ENCODE results near the gene SKA2. TPM values are rescaled to one million over a fixed set of nuclear protein-coding genes. Genes with fewer than 3 reads are reported as not detected.

The SKA2 gene
- total RNA-seq, 6 experiments from 2014 or later, result 12.2 to 23.1 (median 13.5) TPM

DNA sequence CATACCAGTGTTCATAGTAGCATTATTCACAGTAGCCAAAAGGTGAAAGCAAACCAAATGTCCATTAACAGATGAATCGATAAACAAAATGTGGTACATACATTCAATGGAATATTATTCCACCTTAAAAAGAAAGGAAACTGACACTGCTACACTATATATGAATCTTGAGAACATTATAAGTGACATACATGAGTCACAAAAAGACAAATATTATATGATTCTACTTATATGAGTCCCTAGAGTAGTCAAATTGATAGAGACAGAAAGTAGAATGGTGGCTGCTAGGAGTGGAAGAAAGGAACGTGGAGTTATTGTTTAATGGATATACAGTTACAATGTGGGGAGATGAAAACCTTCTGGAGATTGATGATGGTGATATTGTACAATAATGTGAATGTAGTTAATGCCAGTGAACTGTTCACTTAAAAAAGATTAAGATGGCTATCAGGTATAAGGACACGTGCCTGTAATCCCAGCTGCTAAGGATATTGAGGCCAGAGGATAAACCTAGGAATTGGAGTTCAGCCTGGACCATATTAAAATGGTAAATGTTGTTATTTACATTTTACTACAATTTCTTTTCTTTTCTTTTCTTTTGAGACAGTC is 28.1 kb downstream of the SKA2 start:
- no peak overlapping the region for H3K27ac ChIP-seq
- intact Hi-C loops (cut with DNase I), result no loop called here
- TF ChIP-seq, protein P1, sequence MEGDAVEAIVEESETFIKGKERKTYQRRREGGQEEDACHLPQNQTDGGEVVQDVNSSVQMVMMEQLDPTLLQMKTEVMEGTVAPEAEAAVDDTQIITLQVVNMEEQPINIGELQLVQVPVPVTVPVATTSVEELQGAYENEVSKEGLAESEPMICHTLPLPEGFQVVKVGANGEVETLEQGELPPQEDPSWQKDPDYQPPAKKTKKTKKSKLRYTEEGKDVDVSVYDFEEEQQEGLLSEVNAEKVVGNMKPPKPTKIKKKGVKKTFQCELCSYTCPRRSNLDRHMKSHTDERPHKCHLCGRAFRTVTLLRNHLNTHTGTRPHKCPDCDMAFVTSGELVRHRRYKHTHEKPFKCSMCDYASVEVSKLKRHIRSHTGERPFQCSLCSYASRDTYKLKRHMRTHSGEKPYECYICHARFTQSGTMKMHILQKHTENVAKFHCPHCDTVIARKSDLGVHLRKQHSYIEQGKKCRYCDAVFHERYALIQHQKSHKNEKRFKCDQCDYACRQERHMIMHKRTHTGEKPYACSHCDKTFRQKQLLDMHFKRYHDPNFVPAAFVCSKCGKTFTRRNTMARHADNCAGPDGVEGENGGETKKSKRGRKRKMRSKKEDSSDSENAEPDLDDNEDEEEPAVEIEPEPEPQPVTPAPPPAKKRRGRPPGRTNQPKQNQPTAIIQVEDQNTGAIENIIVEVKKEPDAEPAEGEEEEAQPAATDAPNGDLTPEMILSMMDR (IDR thresholded peaks at IDR 0.05), result no peak
- TF ChIP-seq POLR2A (IDR thresholded peaks at IDR 0.05), result no peak
- no peaks in the 10 kb centered on the region for H3K4me1 ChIP-seq
- H3K36me3 ChIP-seq, result no peaks in the 10 kb centered on the region
- ATAC-seq (no peak), DNase-seq (no peak)
- no peaks in the 10 kb centered on the region for H3K9me3 ChIP-seq
- no peak overlapping the region for H3K4me3 ChIP-seq
- WGBS (ENCODE audit: insufficient coverage, low coverage, low lambda C conversion rate, missing lambda C conversion rate), result 59% methylated on average over 3 of the region's 3 CpGs
- no peaks in the 10 kb centered on the region for H3K27me3 ChIP-seq

DNA sequence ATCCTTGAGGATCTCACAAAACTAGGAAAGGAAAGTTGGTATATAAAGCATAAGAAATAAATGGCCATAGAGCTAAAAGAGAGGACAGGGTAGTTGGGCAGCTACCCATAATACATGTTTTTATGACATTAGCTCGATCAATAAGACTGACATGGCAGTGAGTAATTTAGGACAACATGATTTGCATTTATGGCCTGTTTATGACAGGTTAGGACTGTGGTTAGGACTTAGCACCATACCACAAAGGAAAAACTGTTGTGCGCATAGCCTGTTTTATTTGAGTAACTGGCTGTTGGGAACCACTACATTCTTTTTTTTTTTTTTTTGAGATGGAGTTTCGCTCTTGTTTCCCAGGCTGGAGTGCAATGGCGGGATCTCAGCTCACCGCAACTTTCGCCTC is 30.3 kb downstream of the SKA2 start:
- Histone ChIP-seq H3K27ac (no peak overlapping the region), H3K4me3 (no peak overlapping the region), H3K9me3 (no peaks in the 10 kb centered on the region), H3K27me3 (no peaks in the 10 kb centered on the region), H3K36me3 (no peaks in the 10 kb centered on the region), H3K4me1 (no peaks in the 10 kb centered on the region)
- DNase-seq (no peak), ATAC-seq (no peak)
- 97% methylated on average over 6 of the region's 6 CpGs for WGBS (ENCODE audit: insufficient coverage, low coverage, low lambda C conversion rate, missing lambda C conversion rate)
- TF ChIP-seq POLR2A (IDR thresholded peaks at IDR 0.05), result no peak
- TF ChIP-seq, protein P1 (IDR thresholded peaks at IDR 0.05), result no peak
- intact Hi-C loops (cut with DNase I), result no loop called here

GRCh38 chr17:59121901-59122480 is 33.0 kb downstream of the SKA2 start:
- WGBS (ENCODE audit: insufficient coverage, low coverage, low lambda C conversion rate, missing lambda C conversion rate), result 100% methylated on average over 5 of the region's 9 CpGs
- ATAC-seq, result no peak
- TF ChIP-seq, protein P1 (IDR thresholded peaks at IDR 0.05), result no peak
- no peak for TF ChIP-seq POLR2A (IDR thresholded peaks at IDR 0.05)

GRCh38 chr17:59115474-59115873 is 39.5 kb downstream of the SKA2 start:
- intact Hi-C loops (cut with DNase I), result no loop called here
- Histone ChIP-seq H3K9me3 (no peaks in the 10 kb centered on the region), H3K27me3 (no peaks in the 10 kb centered on the region), H3K27ac (no peak overlapping the region), H3K36me3 (no peaks in the 10 kb centered on the region), H3K4me3 (no peak overlapping the region), H3K4me1 (no peaks in the 10 kb centered on the region)
- 89% methylated on average over 9 of the region's 9 CpGs for WGBS (ENCODE audit: insufficient coverage, low coverage, low lambda C conversion rate, missing lambda C conversion rate)
- no peak for ATAC-seq
- no peak for TF ChIP-seq POLR2A (IDR thresholded peaks at IDR 0.05)
- DNase-seq, result no peak

More at GRCh38 chr17:59121901-59122480, 33.0 kb downstream of the SKA2 start:
- no peak for DNase-seq
- Histone ChIP-seq H3K9me3 (no peaks in the 10 kb centered on the region), H3K27ac (no peak overlapping the region), H3K4me1 (no peaks in the 10 kb centered on the region), H3K4me3 (no peak overlapping the region), H3K36me3 (no peaks in the 10 kb centered on the region), H3K27me3 (no peaks in the 10 kb centered on the region)
- intact Hi-C loops (cut with DNase I), result no loop called here

- TF ChIP-seq, protein P1 (IDR thresholded peaks at IDR 0.05), result no peak
- TF ChIP-seq POLR2A (IDR thresholded peaks at IDR 0.05), result no peak
- Histone ChIP-seq H3K27me3 (no peaks in the 10 kb centered on the region), H3K4me1 (peaks cover 0 to 5% (median 0%) of the 10 kb centered on the region in 4 donors), H3K4me3 (no peak overlapping the region), H3K36me3 (no peaks in the 10 kb centered on the region), H3K9me3 (no peaks in the 10 kb centered on the region), H3K27ac (no peak overlapping the region)
- ATAC-seq (no peak), DNase-seq (no peak)
- WGBS (ENCODE audit: insufficient coverage, low coverage, low lambda C conversion rate, missing lambda C conversion rate), result 82% methylated on average over 3 of the region's 3 CpGs
- intact Hi-C loops (cut with DNase I), result no loop called here
Measured at GRCh38 chr17:59111539-59111938, 43.4 kb downstream of the SKA2 start.

Data from right lobe of liver (tissue), 6 donors.